OCI-LY3 (cell line): ENCODE measurements around the gene RCAN3.

ENCODE experiments used
- CTCF ChIP-seq: fragments of 200-600, 300-600 bp; sonication (generic); IDR thresholded peaks from 2 replicates; pipeline ENCODE4 v1.5.1; 2014; ENCODE audit warnings: antibody characterized with exemption, low read length, low read depth
- EZH2phosphoT487 ChIP-seq: fragments of 200-600 bp; shearing (Covaris generic); IDR thresholded peaks from 2 replicates; pipeline ENCODE4 v1.6.1; 2018; ENCODE audit warnings: antibody characterized with exemption, mixed run types, low read depth

GRCh38 chr1:24555591-24556413 is 53.2 kb downstream of the RCAN3 start, which contains the start of gene NCMAP:
- TF ChIP-seq CTCF = no peak
- no peak for TF ChIP-seq EZH2phosphoT487
